K562 (cell line): ENCODE measurements around the gene VRK1.

Experiments used
- ZNF124 ChIP-seq: sonication (generic); formaldehyde crosslinking; IDR thresholded peaks from 2 replicates; pipeline ENCODE4 v1.8.1; 2022; ENCODE audit warnings: missing genetic modification reagents
- TF ChIP-seq, protein P1 (sequence below): sonication (generic); formaldehyde crosslinking; IDR thresholded peaks from 2 replicates; pipeline ENCODE4 v1.8.1; 2022; ENCODE audit warnings: missing genetic modification reagents

DNA sequence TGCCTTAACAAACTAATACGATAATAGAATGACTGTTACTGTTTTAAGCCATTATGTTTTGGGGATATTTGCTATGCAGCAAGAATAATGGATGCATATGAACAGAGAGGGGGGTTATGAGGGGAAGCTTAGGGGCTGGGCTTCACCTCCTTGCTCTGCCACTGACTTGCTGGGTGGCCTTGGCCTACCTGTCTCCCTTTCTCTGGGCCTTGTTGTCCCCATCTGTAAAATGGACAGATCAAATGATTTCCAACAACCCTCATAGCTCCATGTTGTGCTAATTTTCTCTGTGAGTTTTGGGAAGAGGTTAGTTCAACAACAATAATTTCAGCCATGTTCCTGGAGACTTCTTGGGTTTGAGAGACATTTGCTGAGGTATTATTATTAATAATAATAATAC lies 119.6 kb downstream of the VRK1 start:
- TF ChIP-seq, protein P1, sequence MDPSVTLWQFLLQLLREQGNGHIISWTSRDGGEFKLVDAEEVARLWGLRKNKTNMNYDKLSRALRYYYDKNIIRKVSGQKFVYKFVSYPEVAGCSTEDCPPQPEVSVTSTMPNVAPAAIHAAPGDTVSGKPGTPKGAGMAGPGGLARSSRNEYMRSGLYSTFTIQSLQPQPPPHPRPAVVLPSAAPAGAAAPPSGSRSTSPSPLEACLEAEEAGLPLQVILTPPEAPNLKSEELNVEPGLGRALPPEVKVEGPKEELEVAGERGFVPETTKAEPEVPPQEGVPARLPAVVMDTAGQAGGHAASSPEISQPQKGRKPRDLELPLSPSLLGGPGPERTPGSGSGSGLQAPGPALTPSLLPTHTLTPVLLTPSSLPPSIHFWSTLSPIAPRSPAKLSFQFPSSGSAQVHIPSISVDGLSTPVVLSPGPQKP = no peak
- no peak for TF ChIP-seq ZNF124 (CRISPR knock-in tag)
